HG02870 (cell line): ENCODE data around the gene IGSF1.

Source experiments
- ATAC-seq: cut with Tn5 transposase; IDR thresholded peaks from one replicate; pipeline ENCODE4 v1.9.1; 2021; ENCODE audit warnings: mild to moderate bottlenecking, moderate library complexity; ENCODE audit not compliant: unreplicated experiment

The IGSF1 gene, protein sequence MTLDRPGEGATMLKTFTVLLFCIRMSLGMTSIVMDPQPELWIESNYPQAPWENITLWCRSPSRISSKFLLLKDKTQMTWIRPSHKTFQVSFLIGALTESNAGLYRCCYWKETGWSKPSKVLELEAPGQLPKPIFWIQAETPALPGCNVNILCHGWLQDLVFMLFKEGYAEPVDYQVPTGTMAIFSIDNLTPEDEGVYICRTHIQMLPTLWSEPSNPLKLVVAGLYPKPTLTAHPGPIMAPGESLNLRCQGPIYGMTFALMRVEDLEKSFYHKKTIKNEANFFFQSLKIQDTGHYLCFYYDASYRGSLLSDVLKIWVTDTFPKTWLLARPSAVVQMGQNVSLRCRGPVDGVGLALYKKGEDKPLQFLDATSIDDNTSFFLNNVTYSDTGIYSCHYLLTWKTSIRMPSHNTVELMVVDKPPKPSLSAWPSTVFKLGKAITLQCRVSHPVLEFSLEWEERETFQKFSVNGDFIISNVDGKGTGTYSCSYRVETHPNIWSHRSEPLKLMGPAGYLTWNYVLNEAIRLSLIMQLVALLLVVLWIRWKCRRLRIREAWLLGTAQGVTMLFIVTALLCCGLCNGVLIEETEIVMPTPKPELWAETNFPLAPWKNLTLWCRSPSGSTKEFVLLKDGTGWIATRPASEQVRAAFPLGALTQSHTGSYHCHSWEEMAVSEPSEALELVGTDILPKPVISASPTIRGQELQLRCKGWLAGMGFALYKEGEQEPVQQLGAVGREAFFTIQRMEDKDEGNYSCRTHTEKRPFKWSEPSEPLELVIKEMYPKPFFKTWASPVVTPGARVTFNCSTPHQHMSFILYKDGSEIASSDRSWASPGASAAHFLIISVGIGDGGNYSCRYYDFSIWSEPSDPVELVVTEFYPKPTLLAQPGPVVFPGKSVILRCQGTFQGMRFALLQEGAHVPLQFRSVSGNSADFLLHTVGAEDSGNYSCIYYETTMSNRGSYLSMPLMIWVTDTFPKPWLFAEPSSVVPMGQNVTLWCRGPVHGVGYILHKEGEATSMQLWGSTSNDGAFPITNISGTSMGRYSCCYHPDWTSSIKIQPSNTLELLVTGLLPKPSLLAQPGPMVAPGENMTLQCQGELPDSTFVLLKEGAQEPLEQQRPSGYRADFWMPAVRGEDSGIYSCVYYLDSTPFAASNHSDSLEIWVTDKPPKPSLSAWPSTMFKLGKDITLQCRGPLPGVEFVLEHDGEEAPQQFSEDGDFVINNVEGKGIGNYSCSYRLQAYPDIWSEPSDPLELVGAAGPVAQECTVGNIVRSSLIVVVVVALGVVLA (N-terminal part only)

DNA sequence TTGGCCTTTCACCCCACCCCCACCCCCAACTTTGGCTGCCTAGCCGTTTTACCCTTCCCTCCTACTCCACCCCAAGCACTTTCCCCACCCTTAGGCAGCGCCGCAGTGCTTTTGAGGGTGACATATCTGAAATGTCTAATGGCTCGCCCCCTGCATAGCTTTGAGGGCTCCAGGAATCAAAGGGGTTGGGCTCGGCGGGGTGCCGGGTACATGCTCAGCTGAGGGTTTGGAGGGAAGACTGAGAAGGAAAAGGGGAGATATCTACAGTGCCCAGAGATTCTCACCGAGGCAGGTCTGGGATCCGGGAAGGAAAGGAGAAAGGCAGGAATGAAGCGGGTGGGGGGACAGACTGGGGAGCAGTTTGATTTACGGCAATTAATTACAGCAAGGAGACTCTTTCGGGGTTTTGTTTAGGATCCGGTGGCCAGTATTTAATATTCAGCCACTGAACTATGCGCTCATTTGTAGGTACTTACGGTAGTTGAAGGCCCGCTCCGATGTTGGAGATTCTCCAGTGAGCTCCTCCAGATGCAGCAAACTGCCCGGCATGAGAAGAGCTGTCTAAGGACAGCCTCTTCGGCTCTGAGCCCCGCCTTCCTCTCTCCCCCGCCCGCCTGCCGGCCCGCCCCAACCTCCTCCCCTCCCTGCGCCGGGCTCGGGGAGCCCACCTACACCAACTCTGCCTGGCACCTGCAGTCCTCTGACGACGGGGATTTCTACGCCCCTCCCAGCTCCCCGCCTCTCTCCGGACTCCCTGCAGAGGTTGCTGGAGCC is at the start of gene IGSF1:
Gene IGSF1 (minus strand): TSS at position 569 of the 774 bp plus-strand sequence. CDS start 2,632 bp downstream, outside the sequence.
- no peak for ATAC-seq

DNA sequence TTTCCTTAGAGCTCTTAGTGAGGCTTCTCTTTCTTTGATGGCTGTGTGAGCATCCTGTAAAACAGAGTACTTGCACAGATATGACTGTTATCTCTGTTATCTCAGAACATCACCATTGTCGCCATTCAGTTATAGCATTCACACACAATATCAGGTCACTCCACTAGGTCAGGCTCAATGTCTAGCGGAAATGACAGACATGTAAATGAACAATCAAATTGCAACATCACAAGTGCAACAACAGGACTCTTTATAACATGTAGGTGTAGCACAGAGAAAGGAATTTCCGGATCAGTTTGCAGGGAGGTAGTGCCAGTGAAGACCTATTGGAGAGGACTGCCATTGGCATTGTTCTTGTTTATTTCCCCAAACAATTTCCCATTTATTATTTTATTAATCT is 43.2 kb upstream of the IGSF1 start:
- ATAC-seq = no peak

DNA sequence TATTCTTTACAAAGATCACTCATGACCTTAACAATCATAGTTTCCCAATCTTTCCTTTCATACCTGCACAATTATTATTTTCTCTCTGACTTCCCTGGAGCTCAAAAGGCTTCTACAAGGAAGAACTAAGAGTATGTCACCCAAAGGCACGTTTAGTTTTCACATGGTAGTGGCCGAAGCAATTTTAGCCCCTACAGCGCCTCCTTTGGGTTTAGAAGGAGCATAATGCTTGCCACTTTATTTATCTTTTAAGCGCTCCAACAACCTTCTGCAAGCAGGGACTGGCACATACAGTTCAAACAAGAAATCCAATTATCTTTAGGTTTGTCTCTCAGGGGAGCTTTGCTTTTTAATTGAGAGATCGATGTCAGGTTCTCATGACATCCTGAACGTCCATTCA is 42.0 kb upstream of the IGSF1 start:
- no peak for ATAC-seq

DNA sequence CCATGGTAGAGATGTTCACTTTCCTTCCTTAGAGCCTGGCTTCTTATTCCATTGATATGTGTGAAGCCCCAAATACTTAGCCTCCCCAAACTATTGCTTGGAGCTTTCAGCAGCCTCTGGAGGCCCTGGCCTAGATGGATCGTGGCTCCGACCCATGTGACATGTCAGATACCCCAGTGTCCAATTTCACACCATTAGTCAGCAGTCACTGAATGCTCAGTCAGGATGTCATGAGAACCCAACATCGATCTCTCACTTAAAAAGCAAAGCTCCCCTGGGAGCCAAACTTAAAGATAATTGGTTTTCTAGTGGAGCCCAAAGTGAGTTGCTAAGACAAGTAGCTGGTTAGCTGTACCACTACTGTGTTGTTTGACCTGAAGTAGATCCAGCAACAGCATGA is 41.6 kb upstream of the IGSF1 start:
- ATAC-seq = no peak

DNA sequence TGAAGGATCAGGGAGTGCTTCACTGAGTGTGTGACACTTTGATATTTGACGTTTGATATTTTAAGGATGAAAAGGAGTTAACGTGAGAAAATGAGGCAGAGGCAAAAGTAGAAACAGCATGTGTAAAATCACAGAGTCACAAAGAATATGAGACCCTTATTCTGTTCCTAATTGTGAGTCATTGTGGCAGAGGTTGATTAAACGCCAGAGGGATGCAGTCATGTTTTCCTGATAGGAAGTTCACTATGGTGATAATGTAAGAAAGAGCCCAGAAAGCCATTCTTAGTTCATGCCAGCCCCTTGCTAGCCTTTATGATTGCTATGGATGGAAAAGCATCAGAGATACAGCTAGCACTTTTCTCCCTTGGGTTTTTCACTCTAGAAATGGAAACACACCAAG is 33.5 kb upstream of the IGSF1 start:
- no peak for ATAC-seq

DNA sequence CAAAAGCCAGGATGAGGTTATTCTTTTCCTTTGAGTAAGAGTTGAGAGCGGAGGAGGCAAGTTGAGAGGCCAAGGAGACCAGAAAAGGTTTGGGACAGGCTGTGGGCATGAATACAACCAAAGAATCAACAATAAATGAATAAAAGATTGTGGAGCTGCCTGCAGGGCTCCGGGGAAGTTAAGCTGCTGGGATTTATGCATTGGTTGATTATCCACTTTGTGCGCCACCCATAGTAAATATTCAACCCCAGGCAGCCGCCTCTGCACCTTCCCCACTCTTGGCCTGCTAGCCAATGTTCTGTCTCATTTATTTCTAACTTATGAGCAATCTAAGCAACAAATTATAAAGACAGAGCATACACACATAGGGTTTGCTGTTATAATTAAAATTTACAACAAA is 28.2 kb upstream of the IGSF1 start:
- ATAC-seq = no peak

DNA sequence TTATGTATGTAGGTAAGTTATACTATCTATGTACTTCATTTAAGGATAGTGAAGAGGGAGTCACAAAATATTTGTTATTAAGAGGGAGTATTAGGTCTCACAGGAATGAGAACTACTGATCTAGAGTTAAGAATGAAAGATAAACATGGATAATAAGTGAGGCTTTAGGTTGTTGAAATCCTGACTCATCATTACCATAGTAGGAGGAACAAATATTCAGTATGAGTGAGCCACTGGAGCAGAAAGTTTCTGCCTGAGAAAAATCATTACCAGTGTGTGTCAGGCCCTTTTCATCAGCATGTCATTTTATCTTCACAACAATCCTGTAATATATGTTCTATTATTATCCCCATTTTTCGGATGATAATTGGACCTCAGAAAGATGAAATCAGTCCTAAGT is 27.2 kb upstream of the IGSF1 start:
- ATAC-seq = no peak

DNA sequence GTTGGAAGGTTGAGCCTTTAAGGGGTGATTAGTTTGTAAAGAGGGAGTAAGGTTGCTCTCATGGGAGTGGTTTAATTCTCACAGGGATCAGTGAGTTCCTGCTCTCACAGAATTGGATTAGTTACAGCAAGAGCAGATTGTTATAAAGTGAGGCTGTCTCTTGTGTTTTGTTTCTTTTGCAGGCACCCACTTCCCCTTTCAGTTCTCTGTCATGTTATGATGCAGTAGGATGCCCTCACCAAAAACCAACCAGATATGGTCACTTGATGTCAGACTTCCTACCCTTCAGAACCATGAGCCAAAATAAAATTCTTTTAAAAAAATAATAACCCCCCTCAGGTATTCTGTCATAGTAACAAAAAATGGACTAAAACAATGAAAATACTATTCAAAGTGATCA is 19.9 kb upstream of the IGSF1 start:
- no peak for ATAC-seq

DNA sequence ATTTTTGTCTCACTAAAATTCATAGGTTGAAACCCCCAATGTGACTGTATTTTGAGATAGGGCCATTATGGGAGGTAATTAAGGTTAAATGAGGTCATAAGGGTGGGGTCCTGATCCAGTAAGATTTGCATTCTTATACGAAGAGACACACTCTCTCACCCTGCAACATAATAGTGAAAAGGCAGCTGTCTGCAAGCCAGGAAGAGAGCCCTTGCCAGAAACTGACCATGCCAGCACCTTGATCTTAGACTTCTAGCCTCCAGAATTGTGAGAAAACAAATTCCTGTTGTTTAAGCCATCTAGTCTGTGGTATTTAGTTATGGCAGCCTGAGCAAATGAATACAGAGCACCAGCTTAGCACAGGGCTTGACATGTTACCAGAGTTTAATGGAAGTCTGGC is 17.5 kb upstream of the IGSF1 start:
- no peak for ATAC-seq

DNA sequence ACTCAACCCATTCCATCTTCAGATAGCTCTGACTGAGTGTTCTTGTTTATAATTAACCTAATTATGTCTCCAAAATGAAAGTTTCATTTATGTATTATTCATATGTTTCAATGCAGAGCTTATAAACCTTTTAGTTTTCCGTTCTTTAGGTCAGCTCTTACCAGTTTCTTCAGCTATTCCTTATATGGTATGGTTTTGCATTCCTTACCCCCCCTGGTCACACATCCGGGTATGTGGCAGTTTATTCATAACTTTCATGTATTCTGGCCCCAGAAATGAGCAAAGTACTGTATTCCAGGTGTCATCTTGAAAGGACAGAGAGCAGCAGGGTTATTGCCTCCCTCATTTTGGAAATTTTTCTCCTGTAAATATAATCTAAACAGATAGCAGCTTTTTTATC is 16.8 kb upstream of the IGSF1 start:
- ATAC-seq = no peak

DNA sequence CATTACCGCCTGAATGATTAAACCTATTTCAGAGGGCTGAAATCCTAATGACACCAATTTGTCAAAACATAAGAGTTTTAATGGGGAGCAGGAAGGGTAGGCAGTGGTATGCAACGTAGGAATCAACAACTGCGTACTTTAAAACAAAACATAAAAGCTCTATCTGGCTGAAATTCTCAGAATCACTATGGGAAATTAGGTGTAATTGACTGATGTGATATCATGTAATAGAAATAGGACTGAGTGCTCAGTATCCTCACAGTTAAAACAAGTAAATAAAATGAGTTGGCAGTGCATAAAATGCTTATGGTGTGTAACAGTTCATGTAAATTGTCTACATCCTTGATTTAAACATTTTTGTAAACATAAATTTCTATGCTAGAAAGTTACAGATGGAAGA is 13.6 kb upstream of the IGSF1 start:
- ATAC-seq = no peak

DNA sequence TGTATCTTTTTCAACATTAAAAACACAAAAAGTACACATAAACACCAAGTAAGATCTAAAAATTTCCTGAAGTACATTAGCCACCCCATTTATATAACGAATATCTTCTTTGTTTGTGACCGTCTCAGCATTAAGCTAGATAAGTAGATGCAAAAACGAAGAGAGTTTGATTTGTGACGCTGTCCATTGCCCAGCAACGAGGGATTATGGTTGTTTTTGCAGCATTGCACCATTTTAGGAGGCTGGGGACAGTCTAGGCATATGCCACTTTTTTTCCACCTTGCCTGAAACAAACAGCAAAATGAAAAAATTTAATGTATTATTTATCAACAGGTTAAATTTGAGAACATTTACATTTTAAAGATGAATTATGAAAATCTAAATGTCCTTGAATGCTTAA is 12.0 kb upstream of the IGSF1 start:
- ATAC-seq = no peak

DNA sequence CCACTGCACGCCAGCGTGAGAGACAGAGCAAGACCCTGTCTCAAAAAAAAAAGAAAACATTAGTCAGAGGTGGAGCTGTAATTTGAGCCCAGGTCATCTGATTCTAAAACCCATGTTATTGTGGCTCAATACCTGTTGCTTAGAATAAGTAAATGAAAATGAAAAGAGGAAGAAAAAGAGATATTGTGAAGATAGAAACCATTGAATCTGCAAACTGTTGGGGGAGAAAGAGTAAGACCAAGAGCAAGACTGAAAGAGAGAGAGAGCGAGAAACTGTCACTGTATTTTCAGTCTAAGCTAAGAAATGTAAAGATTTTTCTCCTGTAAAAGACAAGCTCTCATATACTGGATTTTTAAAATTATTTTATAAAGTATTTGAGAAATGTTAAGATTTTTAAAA is 9.7 kb upstream of the IGSF1 start:
- ATAC-seq = no peak

DNA sequence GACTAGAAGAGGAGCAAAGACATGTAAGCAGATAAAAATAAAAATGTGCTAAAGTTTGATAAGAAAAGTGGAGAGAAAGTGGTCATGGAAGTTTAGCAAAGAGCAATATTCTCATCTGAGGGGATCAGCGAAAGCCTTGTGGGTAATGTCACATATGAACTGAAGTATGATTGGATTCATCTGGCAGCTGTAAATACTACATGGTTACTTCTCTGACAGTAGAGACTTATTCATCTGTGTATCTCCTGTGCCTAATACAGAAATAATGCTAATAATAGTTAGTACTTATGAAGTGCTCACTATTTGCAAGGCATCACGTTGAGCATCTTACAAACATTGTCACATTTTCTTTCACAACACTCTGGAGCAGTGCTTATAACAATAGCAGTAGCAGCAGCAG is 8.9 kb upstream of the IGSF1 start:
- ATAC-seq = no peak

DNA sequence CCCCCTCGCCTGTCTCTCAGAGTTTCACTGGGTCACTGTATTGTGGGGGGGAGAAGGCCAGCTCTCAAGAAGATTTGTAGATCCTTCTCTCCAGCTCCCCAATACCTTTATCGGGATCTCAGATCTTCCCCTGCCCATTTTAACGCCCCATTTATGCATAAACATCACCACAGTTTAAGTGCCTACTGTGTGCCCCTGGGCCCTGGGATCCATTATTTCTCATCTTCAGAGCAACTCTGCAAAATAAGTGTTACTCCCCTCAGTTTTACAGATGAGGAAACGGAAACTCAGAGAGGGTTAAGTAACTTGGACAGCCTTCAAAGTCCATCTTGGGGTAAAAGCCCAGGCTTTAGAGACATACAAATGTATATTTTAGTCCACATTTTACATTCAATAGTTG is 421 bp upstream of the IGSF1 start:
- no peak for ATAC-seq

DNA sequence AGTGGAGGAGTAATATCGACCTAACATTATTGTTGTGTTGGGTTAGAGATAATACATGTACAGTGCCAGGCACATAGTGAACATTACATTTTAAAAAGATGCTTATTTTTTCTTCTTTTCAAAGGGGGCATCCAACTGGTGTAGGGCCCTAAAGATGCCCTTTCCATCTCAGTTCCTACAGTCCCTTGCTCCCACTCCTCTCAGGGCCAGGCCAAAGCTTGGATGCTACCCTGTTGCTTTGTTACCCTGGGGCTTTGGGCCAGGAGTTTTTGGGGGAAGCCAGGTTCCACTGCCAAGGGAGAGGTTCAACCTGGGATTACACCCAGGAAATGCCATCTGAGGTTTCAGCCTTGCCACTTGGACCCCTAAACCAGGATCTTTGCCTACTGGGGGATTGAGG is 918 bp downstream of the IGSF1 start:
- no peak for ATAC-seq

DNA sequence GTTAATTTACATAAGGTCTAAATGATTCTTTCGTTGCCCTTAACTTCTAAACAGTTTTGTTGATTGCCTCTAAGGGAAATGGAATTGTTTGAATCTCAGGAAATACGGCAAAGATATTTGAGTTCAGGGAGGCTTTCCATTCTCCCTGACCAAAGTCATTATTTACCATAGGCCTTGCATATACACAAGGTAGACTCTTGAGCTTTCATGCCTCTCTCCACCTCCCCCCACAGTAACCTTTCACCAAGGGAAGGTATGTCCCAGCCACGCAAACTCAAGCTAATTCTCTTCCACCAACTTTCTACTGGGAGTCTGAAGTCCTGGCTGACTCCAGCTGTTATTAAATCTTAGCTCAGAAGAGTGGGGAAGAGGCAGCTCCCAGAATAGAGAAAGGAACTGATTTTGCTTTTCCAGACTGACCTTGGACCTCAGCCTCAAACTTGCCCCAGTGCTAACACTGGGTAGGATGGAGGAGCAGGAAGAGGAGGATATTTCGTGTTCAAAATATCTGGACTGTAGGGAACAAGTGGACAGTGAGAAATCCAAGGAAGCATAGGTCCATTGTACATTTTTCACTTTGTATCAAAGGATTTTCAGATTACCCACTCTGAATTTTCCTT is 1.4 kb downstream of the IGSF1 start:
- no peak for ATAC-seq

DNA sequence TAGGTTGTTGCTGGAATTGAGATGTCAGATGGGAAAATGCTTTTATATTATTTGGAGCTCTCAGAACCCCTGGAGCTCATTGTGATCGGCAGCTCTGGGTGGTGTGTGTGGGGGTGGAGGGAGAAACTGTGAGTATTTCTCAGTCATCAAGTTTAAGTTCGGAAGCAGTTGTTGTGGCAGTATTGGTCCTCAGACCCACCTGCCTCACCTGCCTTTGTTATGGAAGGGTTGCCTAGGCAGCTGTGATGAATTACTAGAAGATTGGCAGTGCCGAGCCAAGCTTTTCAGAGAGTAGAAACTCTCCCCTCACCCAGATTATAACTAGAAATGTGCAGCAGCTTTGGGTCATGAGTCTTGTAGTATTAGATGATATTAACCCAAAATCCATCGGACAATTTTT is 9.5 kb downstream of the IGSF1 start:
- no peak for ATAC-seq

DNA sequence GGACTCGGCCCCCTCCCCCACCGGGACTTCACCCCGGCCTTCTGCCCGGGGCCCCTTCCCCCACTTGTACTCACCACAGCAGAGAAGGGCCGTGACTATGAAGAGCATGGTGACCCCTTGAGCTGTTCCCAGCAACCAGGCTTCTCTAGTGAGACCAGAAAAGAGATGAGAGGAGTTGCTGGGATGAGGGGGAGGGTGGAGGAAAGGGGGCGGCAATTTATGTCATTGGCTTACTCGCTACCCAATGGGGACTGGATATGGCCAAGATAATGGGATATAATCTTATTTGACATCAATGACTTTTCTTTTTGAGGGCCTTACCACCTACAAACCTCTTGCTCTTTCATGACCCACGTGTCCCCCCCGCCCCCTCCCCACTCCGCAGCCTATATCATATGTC is 9.9 kb downstream of the IGSF1 start:
- ATAC-seq = no peak

DNA sequence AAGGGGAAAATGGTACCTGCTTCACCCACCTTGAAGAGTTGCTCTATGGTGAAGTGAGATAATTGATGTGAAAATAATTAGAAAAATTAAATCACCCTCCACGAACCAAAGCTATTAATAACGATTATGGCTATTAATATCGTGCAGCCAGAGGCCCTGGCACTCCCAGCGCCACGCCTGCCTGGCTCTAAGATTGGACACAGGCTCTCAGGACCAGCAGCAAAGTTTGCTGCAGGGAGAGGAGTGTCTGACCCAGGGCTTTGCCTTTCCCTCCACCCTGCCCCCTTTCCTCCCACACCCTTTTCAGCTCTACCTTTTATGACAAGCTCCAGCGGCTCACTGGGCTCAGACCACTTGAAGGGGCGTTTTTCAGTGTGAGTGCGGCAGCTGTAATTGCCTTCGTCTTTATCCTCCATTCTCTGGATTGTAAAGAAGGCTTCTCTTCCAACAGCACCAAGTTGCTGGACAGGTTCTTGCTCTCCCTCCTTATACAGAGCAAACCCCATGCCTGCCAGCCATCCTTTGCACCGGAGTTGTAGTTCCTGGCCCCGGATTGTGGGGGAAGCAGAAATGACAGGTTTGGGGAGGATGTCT is 11.5 kb downstream of the IGSF1 start:
- ATAC-seq = no peak
